Measurements from ENCODE around the gene HEATR9. TPM values are rescaled to one million over a fixed set of nuclear protein-coding genes. Genes with fewer than 3 reads are reported as not detected.

The HEATR9 gene
- total and polyA plus RNA-seq, 2 donors from 2014 or later = 0.16 TPM; not detected in 1

DNA sequence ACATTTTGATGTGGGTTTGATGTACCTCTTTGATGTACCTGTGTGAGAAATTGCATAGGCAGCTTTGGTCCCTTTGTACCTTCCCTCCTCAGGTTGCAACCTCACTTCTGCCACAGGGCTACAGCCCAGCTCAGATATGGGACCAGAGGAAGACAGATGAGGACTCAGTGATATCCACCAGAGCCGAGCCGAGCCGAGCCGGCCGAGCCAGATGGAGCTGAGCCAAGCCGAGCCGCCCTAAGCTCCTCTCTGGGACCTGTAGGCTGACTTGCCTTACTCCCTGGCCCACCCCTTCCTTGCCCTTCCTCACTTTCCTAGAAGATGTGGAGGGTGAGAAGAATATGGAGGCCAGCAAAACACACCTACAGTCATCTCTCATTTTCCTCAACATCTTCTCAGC is 3.8 kb downstream of the HEATR9 start:
- no peak overlapping the region for H3K27ac ChIP-seq (ENCODE audit: low read depth in 2 of 2, low read length in 2 of 2)
- no peaks in the 10 kb centered on the region for H3K4me1 ChIP-seq (ENCODE audit: control insufficient read depth in 2 of 3, insufficient read depth in 2 of 3, low read depth in 1 of 3, low read length in 3 of 3)
- no peak overlapping the region for H3K9ac ChIP-seq (ENCODE audit: low read length in 3 of 3)
- TF ChIP-seq CTCF (IDR thresholded peaks at IDR 0.05; ENCODE audit: borderline replicate concordance, extremely low read depth, insufficient read depth) = no peak
- no peaks in the 10 kb centered on the region for H3K9me3 ChIP-seq (ENCODE audit: control insufficient read depth in 2 of 3, insufficient read depth in 1 of 3, low read length in 3 of 3)
- intact Hi-C loops (cut with DNase I) = no loop called here
- no peak overlapping the region for H3K4me3 ChIP-seq (ENCODE audit: low read length in 3 of 3)
- peaks cover 0 to 3% (median 0%) of the 10 kb centered on the region in 3 donors for H3K36me3 ChIP-seq (ENCODE audit: control insufficient read depth in 2 of 3, insufficient read depth in 3 of 3, low read length in 3 of 3)
- no peaks in the 10 kb centered on the region for H3K27me3 ChIP-seq (ENCODE audit: control insufficient read depth, insufficient read depth, low read length)
- DNase-seq = no peak
- FAIRE-seq = no peak

GRCh38 chr17:35856603-35857002 is 12.1 kb downstream of the HEATR9 start:
- Histone ChIP-seq H3K4me3 (ENCODE audit: low read length in 3 of 3) (no peak overlapping the region), H3K4me1 (ENCODE audit: control insufficient read depth in 2 of 3, insufficient read depth in 2 of 3, low read depth in 1 of 3, low read length in 3 of 3) (no peaks in the 10 kb centered on the region), H3K27me3 (ENCODE audit: control insufficient read depth, insufficient read depth, low read length) (no peaks in the 10 kb centered on the region), H3K9ac (ENCODE audit: low read length in 3 of 3) (no peak overlapping the region), H3K36me3 (ENCODE audit: control insufficient read depth in 2 of 3, insufficient read depth in 3 of 3, low read length in 3 of 3) (no peaks in the 10 kb centered on the region), H3K27ac (ENCODE audit: low read depth in 2 of 2, low read length in 2 of 2) (no peak overlapping the region), H3K9me3 (ENCODE audit: control insufficient read depth in 2 of 3, insufficient read depth in 1 of 3, low read length in 3 of 3) (no peaks in the 10 kb centered on the region)
- intact Hi-C loops (cut with DNase I) = no loop called here
- no peak for FAIRE-seq
- no peak for DNase-seq
- TF ChIP-seq CTCF (IDR thresholded peaks at IDR 0.05; ENCODE audit: borderline replicate concordance, extremely low read depth, insufficient read depth) = no peak

GRCh38 chr17:35855965-35856364 is 12.7 kb downstream of the HEATR9 start:
- intact Hi-C loops (cut with DNase I) = no loop called here
- H3K9me3 ChIP-seq (ENCODE audit: control insufficient read depth in 2 of 3, insufficient read depth in 1 of 3, low read length in 3 of 3) = no peaks in the 10 kb centered on the region
- no peak overlapping the region for H3K9ac ChIP-seq (ENCODE audit: low read length in 3 of 3)
- no peak for TF ChIP-seq CTCF (IDR thresholded peaks at IDR 0.05; ENCODE audit: borderline replicate concordance, extremely low read depth, insufficient read depth)
- no peak overlapping the region for H3K27ac ChIP-seq (ENCODE audit: low read depth in 2 of 2, low read length in 2 of 2)
- FAIRE-seq (no peak), DNase-seq (no peak)
- H3K4me1 ChIP-seq (ENCODE audit: control insufficient read depth in 2 of 3, insufficient read depth in 2 of 3, low read depth in 1 of 3, low read length in 3 of 3) = no peaks in the 10 kb centered on the region
- no peak overlapping the region for H3K4me3 ChIP-seq (ENCODE audit: low read length in 3 of 3)
- H3K36me3 ChIP-seq (ENCODE audit: control insufficient read depth in 2 of 3, insufficient read depth in 3 of 3, low read length in 3 of 3) = no peaks in the 10 kb centered on the region
- no peaks in the 10 kb centered on the region for H3K27me3 ChIP-seq (ENCODE audit: control insufficient read depth, insufficient read depth, low read length)
